Neural crest cell (in vitro differentiated cells): Measurements from ENCODE around the gene VPREB3. TPM values are rescaled to one million over a fixed set of nuclear protein-coding genes. Genes with fewer than 3 reads are reported as not detected.
A peak's percentile ranks its signal among the peaks of the same experiment; 100 is the strongest.

Source experiments
- DNase-seq: peaks from one replicate; pipeline ENCODE4 v3.0.0; 2021; ENCODE audit warnings: low read depth, mixed read lengths, low spot score
- H3K27ac Mint-ChIP-seq: one replicate; pipeline ENCODE4 v1.8.0; 2021; ENCODE audit warnings: mild to moderate bottlenecking, mixed read lengths; ENCODE audit not compliant: unreplicated experiment
- H3K27me3 Mint-ChIP-seq: 2 replicates; pipeline ENCODE4 v1.8.0; 2021; ENCODE audit warnings: low read depth, mild to moderate bottlenecking, mixed read lengths
- H3K36me3 Mint-ChIP-seq: 2 replicates; pipeline ENCODE4 v1.8.0; 2021; ENCODE audit warnings: low read depth, mild to moderate bottlenecking, mixed read lengths
- H3K4me1 Mint-ChIP-seq: 2 replicates; pipeline ENCODE4 v1.8.0; 2021; ENCODE audit warnings: mixed read lengths
- H3K4me3 Mint-ChIP-seq: one replicate; pipeline ENCODE4 v1.8.0; 2021; ENCODE audit warnings: mild to moderate bottlenecking, mixed read lengths
- H3K9me3 Mint-ChIP-seq: 2 replicates; pipeline ENCODE4 v1.8.0; 2021; ENCODE audit warnings: mixed read lengths
- total RNA-seq: library from RNA; stranded (reverse); gene quantifications from 2 replicates; pipeline ENCODE4 v1.2.1, GENCODE V29; 2021
- TF ChIP-seq, protein P1 (sequence below): fragments of 200-600 bp; sonication (generic); conservative IDR thresholded peaks from 2 replicates; pipeline ENCODE4 v1.5.0; 2021; ENCODE audit warnings: antibody characterized with exemption, mild to moderate bottlenecking

Gene VPREB3
- total RNA-seq, 1 donor from 2014 or later, result not detected

DNA sequence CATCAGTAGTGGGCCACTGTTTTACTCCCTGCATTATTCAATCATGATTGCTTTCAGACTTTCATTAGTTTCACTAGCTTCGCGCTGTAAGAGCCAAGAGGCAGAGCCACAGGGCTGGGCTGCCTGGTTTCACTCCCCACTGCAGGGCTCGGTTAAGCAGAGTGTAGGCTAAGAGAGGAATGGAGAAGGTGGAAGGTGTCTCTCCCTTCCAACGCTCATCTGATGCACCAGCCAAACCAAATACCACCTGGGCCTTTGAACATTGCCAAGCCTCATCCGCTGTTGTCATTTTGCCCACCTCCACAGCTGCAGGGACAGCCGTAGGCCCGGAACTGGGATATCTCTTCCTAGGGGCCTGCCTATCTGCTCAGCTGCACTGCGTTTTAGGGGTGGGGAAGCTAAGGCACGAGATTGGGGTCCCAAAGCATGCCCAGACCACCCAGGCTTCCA lies 32.1 kb upstream of the VPREB3 start:
- peak overlapping the region; percentile 96 for H3K27ac Mint-ChIP-seq
- H3K4me1 Mint-ChIP-seq, result peaks cover 36% of the 10 kb centered on the region
- H3K27me3 Mint-ChIP-seq, result no peaks in the 10 kb centered on the region
- peak overlapping the region; percentile 75 for H3K4me3 Mint-ChIP-seq
- no peaks in the 10 kb centered on the region for H3K9me3 Mint-ChIP-seq
- TF ChIP-seq, protein P1, sequence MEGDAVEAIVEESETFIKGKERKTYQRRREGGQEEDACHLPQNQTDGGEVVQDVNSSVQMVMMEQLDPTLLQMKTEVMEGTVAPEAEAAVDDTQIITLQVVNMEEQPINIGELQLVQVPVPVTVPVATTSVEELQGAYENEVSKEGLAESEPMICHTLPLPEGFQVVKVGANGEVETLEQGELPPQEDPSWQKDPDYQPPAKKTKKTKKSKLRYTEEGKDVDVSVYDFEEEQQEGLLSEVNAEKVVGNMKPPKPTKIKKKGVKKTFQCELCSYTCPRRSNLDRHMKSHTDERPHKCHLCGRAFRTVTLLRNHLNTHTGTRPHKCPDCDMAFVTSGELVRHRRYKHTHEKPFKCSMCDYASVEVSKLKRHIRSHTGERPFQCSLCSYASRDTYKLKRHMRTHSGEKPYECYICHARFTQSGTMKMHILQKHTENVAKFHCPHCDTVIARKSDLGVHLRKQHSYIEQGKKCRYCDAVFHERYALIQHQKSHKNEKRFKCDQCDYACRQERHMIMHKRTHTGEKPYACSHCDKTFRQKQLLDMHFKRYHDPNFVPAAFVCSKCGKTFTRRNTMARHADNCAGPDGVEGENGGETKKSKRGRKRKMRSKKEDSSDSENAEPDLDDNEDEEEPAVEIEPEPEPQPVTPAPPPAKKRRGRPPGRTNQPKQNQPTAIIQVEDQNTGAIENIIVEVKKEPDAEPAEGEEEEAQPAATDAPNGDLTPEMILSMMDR, result no peak
- DNase-seq, result no peak
- no peaks in the 10 kb centered on the region for H3K36me3 Mint-ChIP-seq

DNA sequence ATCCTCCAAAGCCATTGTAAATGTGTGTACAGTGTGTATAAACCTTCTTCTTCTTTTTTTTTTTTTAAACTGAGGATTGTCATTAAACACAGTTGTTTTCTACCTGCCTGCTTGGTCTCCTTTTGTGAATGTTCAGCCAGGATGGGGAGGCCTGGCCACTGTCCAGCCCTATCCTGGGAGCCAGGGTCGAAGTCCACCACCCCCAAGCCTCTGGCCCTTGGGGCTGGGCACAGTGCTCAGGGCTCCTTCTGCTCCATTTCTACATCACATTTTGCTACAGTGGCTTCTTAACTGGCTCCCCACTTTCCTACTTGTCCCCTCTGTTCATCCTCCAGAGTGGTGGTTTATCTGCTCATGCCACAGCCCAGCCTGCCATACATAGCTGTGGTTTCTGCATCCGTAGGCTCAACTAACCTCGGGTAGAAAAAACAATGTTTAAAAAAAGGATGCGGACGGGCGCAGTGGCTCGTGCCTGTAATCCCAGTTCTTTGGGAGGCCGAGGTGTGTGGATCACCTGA lies 30.0 kb upstream of the VPREB3 start:
- Mint-ChIP-seq H3K4me3 (peak overlapping the region; percentile 38), H3K27ac (no peak overlapping the region), H3K27me3 (no peaks in the 10 kb centered on the region), H3K4me1 (peaks cover 33% of the 10 kb centered on the region), H3K36me3 (no peaks in the 10 kb centered on the region), H3K9me3 (no peaks in the 10 kb centered on the region)
- TF ChIP-seq, protein P1, result no peak
- no peak for DNase-seq

DNA sequence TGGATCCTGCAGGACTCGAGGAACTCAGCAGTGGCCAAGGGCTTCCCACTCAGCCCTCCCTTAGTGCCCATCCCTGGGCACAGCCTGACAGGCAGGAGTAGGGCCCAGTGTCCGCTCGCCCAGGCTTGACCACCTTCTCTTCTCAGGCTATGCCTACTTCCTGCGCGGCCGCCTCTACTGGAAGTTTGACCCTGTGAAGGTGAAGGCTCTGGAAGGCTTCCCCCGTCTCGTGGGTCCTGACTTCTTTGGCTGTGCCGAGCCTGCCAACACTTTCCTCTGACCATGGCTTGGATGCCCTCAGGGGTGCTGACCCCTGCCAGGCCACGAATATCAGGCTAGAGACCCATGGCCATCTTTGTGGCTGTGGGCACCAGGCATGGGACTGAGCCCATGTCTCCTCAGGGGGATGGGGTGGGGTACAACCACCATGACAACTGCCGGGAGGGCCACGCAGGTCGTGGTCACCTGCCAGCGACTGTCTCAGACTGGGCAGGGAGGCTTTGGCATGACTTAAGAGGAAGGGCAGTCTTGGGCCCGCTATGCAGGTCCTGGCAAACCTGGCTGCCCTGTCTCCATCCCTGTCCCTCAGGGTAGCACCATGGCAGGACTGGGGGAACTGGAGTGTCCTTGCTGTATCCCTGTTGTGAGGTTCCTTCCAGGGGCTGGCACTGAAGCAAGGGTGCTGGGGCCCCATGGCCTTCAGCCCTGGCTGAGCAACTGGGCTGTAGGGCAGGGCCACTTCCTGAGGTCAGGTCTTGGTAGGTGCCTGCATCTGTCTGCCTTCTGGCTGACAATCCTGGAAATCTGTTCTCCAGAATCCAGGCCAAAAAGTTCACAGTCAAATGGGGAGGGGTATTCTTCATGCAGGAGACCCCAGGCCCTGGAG lies 29.3 kb upstream of the VPREB3 start:
- TF ChIP-seq, protein P1, result no peak
- DNase-seq, result no peak
- Mint-ChIP-seq H3K9me3 (no peaks in the 10 kb centered on the region), H3K27me3 (no peaks in the 10 kb centered on the region), H3K36me3 (no peaks in the 10 kb centered on the region), H3K27ac (no peak overlapping the region), H3K4me3 (peak overlapping the region; percentile 38), H3K4me1 (peaks cover 28% of the 10 kb centered on the region)

- no peak for DNase-seq
- Mint-ChIP-seq H3K27ac (no peak overlapping the region), H3K36me3 (no peaks in the 10 kb centered on the region), H3K9me3 (no peaks in the 10 kb centered on the region), H3K4me1 (peaks cover 20% of the 10 kb centered on the region), H3K4me3 (no peak overlapping the region), H3K27me3 (no peaks in the 10 kb centered on the region)
- TF ChIP-seq, protein P1, result no peak
Measured at GRCh38 chr22:23782703-23783102, 28.5 kb upstream of the VPREB3 start.

- Mint-ChIP-seq H3K27ac (no peak overlapping the region), H3K4me3 (no peak overlapping the region), H3K4me1 (peaks cover 17% of the 10 kb centered on the region), H3K9me3 (no peaks in the 10 kb centered on the region), H3K36me3 (no peaks in the 10 kb centered on the region), H3K27me3 (no peaks in the 10 kb centered on the region)
- DNase-seq, result no peak
- TF ChIP-seq, protein P1, result no peak
Measured at GRCh38 chr22:23782252-23782651, 28.0 kb upstream of the VPREB3 start.
